Raji (cell line): Measurements from ENCODE around the gene PSMD4.
A peak's percentile ranks its signal among the peaks of the same experiment; 100 is the strongest.

ENCODE experiments used
- POLR2A ChIP-seq: IDR thresholded peaks from 2 replicates; pipeline ENCODE4 v1.6.1; 2011; ENCODE audit warnings: low read depth, low read length, control low read depth; ENCODE audit not compliant: insufficient read depth

Gene PSMD4

DNA sequence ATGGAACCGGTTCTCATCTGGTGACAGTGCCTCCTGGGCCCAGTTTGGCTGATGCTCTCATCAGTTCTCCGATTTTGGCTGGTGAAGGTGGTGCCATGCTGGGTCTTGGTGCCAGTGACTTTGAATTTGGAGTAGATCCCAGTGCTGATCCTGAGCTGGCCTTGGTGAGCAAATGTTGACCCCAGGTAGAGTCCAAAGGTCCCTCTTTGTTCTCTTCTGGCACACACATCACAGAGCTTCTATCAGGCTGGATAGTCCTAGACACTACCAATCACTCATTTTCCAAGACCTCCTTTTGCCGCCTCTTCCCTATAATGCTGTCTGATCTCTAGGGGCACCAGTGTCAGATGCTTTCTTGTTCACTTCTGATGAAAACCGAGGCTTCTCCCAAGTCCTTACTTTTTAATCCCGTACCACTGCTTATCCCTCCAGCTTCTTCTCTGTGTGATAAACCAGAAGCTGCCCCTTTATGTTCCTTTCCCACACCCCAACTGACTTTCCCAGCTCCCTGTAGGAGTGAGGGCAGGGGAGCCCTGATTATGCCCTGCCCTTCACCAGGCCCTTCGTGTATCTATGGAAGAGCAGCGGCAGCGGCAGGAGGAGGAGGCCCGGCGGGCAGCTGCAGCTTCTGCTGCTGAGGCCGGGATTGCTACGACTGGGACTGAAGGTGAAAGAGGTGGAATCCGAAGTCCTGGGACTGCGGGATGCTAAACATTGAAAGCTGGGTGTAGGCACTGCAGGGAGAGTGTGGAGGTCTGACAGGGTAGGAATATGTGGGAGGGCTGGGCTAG is 11.1 kb downstream of the PSMD4 start:
- TF ChIP-seq POLR2A = no peak

DNA sequence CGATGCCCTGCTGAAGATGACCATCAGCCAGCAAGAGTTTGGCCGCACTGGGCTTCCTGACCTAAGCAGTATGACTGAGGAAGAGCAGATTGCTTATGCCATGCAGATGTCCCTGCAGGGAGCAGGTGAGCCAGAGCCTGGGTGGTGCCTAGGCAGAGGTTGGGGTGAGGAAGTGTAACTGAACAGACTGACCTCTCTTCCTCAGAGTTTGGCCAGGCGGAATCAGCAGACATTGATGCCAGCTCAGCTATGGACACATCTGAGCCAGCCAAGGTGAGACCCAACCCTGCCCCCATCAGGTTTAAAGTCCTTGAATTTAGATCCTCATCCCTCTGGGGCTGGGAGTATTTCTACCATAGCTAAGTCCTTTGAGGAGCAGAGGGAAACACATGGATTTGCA is 11.8 kb downstream of the PSMD4 start:
- TF ChIP-seq POLR2A = no peak

DNA sequence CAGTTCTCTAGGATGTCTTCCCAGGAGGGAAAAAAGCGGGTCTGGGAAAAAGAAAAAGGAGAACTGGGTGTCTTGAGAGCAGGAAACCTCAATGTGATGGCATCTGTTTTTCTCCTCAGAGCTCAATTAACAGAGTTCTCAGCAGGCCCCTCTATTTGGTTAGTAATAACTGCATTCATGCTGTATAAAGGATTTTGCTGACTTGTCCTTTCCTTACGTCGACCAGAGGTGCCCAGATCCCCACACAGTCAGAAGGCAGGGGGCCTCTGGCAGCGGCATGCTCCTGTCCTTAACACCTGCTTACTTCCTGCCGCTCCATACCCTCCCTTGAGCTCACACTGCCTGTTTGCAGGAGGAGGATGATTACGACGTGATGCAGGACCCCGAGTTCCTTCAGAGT is 12.3 kb downstream of the PSMD4 start:
- no peak for TF ChIP-seq POLR2A

DNA sequence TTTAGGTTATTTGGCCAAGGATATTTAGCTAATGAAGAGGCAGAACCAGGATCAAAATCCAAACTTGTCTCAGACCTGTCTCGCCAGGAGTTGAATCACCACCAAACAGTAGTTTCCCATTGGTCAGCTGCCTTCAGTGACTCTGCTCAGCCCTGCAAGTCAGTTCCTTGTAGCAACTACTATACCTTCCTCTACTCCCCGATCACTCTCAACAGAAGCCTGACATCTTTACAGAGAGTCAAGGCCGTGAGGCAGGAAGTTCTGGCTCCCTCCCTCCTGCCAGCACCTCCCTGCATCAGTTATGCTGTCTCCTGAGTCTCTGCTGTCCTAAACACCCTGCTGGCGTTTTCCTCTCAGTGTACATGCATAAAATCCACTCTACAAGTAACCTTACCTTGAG is 13.2 kb downstream of the PSMD4 start:
- no peak for TF ChIP-seq POLR2A

DNA sequence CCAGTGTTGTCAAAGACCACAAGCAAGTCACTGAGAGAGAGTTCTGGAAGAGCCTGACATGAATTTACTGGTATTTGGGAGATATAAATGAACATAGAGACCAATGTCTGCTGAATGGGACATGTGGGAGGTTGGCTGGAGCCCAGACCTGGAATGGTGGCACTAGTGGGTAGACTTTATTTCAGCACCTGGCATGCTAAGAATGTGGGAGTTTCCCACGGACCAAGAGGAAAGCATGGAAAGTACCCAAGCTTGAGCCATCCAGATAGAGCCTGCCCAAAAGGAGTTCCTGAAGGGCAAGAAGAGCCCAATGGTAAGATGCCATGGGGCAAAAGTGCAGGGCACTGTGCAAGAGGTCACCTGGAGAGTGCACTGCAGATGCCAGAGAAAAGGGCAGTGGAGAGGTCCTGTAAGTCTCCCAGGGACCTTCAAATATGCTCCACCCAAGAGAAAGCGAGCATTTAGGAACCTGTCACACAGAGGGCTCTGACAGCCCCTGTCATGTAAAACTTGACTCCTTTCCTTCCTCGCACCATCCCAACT is 19.5 kb downstream of the PSMD4 start:
- TF ChIP-seq POLR2A = no peak

DNA sequence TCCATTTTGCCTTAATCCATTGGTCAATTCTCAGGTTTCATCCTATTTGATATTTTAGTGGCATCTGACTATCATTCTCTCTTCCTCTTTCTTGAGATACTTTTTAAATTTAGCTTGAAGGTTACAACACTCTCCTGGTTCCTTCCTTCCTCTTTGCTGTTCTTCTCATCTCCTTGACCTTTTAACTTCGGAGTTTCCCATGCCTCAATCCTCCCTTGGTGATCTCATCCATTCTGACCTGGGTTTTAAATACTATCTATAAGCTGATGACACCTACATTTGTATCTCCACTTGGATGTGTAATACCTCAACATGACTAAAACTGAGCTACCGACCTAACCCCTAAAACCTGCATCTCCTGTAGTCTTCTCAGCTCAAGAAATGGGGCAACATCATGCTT is 22.7 kb downstream of the PSMD4 start:
- TF ChIP-seq POLR2A = no peak

DNA sequence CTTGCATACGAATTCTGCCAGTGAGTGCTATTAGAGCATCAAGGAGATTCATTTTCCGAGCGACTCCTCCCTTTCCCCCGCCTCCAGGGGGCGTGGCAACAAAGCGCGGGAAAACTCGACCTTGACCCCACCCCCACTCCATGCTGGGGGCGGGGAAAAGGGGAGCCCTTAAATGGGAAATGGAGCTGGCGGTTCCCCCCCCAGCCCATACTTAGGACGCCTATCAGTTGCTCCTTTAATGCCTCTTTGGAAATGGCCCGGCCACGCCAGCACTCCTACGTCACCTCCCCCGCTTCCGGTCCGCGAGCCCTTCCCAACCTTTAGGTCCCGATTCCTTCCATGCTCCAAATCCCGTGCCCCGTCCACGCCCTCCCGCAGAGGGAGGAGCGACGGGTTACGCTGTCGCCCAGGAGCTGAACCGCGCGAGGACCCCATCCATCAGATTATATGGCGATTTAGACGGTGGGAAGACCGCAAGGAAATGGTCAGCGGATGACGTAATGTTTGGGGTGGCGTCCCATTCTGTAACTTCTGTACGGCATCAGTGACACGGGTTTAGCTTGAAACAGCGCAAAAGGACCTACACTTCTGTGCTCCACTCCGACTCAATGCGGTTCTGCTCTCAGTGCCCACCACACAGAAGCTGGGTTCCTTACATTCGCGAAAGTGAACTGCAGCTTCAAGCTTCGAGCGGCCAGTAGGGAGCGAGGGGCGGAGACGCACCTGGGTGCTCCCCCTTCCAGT is 26.9 kb downstream of the PSMD4 start:
- TF ChIP-seq POLR2A = peak; percentile 78

DNA sequence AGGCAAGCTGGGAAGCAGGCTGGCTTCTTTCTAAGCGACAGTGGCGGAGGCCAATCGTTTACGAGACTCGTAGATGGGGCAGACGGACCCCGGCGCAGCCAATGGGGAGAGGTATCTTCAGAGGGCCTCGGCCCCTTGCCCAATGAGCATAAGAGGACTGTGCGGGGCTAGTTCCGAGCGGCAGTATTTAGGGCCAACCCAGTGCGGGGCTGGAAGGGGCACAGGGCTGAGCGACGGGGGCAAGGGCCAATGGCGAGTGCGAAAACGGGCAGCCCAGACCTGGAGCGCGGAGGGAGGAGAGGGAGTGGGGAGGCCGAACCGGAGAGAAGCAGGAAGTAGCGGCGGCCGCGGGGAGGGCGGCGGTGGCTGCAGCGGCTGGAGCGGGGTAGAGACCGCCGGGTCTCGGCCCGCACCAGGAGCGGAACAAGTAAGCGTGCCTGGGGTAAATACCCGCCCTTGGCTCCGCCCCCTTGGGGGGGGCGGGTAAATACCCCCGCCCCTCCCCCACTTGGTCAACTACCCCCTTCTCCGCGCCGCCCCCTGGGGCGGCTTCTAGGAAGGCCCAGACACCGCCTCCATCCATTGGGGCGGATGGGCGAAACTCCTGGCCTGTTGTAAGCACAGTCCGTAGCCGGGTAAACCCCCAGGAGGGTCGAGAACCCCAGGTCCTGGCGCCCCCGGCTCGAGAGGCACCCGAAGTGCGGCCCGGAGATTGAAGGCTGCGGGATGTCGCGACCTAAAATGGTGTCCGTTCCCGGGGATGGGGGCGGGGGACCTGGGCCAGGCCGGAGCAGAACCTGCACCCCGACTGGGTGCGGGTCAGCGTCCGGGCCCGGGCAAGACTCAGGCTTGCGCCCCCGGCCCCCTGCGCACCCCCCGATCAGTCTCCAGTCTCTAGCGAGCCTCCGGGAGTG is 27.7 kb downstream of the PSMD4 start, which contains the start of gene ZNF687:
Gene ZNF687, plus strand, starts transcription at position 331 of the 914 bp plus-strand sequence. CDS start 3,993 bp downstream, outside the sequence.
- TF ChIP-seq POLR2A = peak; percentile 54

DNA sequence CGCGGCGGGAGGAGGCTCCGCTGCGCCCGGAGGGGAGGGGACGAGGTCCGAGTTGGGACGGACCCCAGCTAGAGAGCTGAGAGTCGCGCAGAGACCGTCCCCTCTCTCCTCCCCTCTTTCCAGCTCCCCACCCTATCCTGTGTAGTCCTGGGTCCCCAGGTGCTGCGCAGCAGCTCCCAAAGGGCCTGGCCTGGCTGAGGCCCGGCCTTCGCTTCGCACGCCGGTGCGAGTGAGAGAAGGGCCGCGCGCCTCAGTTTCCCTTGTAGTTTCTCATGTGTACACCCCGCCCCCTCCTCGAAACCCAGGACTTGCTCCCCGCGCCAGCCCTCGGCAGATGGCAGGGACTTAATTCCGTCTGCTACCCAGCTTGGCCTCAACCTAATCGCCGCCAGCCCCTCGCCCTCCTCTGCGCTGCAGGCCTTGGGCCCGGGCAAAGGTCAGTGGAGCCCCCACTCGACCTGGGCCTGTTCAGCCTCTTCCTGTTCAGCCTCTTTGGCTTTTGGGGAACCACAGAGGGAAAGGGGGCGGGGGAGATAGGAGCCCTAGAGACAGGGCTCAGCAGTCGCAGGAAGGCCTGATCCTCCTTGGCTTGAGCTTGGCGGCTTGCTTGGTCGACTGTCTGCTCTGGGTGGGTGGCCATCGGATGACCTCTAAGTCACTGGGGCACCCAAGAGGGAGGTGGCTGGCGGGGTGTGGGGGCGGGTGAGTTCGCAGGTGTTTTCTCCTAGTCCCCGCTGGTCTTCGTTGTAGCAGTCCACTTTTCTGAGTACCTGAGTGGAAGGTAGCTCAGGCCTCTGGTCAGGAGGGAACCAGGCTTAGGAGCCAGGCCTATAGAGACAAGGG is 28.6 kb downstream of the PSMD4 start:
- TF ChIP-seq POLR2A = no peak

DNA sequence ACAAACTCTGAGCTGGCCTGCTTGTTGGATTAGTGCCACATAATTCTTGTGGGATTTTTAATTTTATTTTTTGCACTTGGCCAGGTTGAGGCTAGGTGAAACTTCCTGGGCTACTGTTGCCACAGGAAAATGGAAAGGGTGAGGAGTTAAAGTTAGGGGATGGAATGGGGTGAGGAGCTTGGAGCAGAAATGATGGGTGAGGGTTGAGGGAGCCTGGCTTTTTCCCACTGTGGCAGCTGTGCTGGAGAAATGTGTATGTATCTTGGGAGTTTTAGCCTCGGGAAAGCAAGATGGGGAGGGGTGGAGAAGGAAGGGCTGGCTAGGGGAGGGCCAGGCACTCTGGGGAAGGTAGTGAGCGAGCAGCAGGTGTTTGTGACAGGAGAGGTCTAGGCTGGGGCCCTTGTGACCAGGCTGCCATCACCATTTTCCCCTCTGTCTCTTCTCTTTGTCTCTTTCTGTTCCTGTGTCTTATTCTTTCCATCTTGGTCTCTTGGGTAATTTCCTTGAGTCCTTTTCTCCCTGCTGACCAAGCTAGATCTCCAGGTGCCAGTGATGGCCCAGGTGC is 29.6 kb downstream of the PSMD4 start:
- TF ChIP-seq POLR2A = no peak

DNA sequence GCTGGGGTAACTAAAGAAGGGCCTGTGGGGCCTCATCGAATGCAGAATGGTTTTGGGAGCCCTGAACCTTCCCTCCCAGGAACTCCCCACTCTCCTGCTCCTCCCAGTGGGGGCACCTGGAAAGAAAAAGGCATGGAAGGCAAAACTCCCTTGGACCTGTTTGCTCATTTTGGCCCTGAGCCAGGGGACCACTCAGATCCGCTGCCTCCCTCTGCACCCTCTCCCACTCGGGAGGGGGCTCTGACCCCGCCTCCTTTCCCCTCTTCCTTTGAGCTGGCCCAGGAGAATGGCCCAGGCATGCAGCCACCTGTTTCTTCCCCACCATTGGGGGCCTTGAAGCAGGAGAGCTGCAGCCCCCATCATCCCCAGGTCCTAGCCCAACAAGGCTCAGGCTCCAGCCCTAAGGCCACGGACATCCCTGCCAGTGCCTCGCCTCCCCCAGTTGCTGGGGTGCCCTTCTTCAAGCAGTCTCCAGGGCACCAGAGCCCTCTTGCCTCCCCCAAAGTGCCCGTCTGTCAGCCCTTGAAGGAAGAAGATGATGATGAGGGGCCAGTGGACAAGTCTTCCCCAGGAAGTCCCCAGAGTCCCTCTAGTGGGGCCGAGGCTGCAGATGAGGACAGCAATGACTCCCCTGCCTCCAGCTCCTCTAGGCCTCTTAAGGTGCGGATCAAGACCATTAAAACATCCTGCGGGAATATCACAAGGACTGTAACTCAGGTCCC is 32.2 kb downstream of the PSMD4 start:
- TF ChIP-seq POLR2A = no peak

DNA sequence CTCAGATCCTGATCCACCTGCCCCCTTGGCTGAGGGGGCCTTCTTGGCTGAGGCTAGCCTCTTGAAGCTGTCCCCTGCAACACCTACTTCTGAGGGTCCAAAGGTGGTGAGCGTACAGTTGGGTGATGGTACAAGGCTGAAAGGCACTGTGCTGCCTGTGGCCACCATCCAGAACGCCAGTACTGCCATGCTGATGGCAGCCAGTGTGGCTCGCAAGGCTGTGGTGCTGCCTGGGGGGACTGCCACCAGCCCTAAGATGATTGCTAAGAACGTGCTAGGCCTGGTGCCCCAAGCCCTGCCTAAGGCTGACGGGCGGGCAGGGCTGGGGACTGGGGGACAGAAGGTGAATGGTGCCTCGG is 32.8 kb downstream of the PSMD4 start:
- TF ChIP-seq POLR2A = no peak

DNA sequence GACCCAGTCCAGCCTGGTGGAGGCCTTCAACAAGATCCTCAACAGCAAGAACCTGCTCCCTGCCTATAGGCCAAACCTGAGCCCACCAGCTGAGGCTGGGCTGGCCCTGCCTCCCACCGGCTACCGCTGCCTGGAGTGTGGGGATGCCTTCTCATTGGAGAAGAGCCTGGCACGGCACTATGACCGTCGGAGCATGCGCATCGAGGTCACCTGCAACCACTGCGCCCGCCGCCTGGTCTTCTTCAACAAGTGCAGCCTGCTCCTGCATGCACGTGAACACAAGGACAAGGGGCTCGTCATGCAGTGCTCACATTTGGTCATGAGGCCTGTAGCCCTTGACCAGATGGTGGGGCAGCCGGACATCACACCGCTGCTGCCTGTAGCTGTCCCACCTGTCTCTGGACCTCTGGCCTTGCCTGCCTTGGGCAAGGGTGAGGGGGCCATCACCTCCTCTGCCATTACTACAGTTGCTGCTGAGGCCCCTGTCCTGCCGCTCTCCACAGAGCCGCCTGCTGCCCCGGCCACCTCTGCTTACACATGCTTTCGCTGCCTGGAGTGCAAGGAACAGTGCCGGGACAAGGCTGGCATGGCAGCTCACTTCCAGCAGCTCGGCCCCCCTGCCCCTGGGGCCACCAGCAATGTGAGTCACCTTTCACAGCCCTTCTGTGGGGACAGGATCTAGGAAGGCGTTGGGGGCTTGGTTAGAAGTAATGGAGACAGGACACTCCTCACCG is 33.4 kb downstream of the PSMD4 start:
- TF ChIP-seq POLR2A = no peak
